Fibroblast of skin of back (primary cell): ENCODE results near the gene BTAF1. TPM values are rescaled to one million over a fixed set of nuclear protein-coding genes. Genes with fewer than 3 reads are reported as not detected.
"Not testable (repeated sequence)": the region's sequence is repeated elsewhere in the genome, so short reads cannot be mapped to it uniquely, and the experiment has no call there.

Experiments used
- DNase-seq: peaks from one replicate; pipeline ENCODE4 v3.0.0-alpha.2; 2013
- polyA plus RNA-seq, 2 experiments: library from polyadenylated mRNA; unstranded; fragments of 120-200 nt; gene quantifications; one replicate each; pipeline ENCODE4 v1.2.1, GENCODE V29; 2013; ENCODE audit not compliant: insufficient read length in 2 of 2

Gene BTAF1
- 15.4 TPM for polyA plus RNA-seq (2013, experiment 1 of 2; ENCODE audit: insufficient read length)
- 16.6 TPM for polyA plus RNA-seq (2013, experiment 2 of 2; ENCODE audit: insufficient read length)

DNA sequence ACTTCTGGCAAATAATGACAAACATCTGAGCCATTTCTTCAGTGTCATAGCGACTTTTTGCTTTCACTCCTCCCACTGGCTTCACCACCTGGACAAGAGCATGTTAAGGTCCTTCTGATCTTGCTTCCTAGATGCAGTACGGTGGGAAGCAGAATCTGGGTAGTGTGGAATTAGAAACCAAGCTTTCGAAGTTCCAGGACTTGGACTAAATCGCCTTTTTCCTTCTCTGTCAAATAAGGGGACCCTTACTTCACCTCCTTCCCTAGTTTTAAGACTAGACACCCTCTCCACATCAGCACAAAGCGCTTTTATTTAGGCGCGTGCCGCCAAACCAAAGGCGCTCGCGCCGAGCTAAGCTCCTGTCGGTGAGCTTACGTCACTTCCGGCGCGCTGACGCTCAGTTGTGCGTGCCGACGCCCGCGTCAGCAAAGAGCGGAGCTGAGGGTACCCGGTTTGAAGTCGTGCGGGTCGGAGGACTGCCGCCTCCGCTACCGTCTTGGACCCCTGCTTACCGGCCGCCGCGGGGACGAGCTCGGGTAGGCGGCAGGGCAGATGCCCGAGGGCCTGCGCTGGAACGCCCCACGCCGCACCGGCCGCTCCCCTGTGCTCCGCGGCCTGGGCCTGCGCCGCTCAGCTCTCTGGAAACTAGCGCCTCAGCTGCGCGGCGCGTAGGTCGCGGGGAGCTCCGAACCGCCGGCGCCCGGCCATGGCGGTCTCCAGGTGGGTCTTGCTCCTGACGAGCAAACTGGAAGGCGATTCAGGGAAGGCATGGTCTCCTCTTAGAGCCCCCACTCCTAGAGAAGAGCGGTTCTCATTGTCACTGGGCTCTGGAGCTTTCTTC lies at the start of gene BTAF1:
BTAF1 (plus strand) TSS at position 400 of the 841 bp plus-strand sequence; CDS start at position 707, 307 bp downstream.
- peak; percentile 92 for DNase-seq

DNA sequence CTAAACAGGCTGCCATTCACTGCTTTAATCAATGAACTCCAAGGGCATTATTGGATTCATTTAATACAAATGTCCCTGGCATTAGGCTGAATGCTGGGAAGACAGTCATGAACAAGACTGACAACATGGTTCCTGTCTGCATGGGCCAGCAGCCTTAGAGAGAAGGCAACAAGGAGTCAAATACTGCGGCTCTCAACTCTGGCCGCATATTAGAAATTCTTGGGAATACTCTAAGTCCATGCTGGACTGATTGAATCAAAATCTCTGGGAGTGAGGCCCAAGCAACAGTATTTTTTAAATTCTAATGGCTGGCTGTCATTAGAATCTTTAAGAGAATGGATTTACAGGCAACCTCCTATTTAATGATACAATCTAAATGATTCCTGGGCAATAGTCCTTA lies 48.4 kb upstream of the BTAF1 start:
- no peak for DNase-seq

GRCh38 chr10:91875779-91876178 lies 47.8 kb upstream of the BTAF1 start:
- DNase-seq = no peak

DNA sequence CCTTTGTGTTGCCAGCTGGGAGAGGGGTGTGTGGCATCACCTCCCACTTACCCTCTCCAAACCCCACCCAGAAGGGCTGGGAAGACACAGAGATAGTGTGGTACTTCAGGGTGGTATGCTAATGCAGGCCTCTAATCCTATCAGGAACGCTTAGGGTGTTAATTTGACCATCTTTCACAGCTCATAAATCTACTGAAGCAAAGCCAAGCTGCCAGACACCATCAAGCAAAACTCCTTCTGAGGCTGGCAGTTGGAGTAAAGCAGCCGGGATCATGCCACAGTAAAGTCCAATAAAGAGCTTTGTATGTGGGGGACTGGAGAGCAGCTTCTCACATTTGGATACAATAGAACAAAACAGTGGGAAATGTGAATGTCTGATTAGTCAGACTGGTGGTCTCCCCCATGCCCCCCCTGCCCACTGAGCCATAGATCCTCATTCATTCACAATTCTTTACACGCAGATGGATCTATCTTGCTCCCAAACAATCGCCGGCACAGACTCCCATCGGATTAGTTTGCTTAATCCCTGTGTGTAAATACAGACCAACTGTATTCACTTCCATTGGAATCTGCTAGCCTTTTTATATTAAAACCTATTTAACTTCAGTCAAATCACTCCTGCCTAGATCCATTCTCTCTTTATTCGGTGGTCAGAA lies 43.9 kb upstream of the BTAF1 start:
- DNase-seq = no peak

DNA sequence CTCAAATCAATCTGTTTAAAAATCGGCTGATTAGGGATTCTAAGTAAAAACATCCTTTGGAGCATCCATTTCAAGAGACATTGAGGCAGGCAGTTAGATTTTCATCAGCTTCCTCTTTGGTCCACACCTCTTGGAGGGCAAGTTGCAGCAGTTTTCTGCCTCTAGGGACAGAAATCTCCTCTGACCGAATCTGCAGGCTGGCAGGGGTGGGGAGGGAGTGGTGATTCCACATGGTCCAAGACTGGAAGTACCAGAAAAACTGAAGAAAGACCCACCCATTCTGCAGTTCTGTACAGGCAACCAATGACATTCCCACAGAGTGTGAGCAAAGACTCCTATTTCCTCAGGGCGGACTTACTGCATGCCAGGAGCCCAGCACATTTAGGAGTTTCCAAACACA lies 43.3 kb upstream of the BTAF1 start:
- no peak for DNase-seq

- DNase-seq = peak; percentile 58
Observed at GRCh38 chr10:91883549-91884444, 39.8 kb upstream of the BTAF1 start.

DNA sequence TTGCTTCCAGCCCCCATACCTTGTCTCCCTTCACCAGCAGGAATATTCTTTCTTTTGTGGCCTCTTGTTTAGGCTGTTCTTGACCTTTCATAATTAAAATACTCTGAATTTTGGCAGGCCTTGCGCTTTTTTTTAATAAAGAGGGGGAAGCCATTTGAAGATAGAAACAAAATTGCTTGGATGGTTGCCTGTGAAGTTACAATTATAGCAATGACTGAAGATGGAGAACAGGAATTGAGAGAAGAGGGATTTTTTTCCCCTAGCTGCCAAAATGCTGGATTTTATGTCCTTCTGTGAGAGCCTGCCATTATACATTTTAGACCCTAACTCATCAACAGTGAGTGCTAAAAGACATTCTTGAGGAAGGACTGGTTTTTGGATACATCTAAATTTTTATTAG lies 39.0 kb upstream of the BTAF1 start:
- DNase-seq = no peak

GRCh38 chr10:91885362-91886079 lies 38.0 kb upstream of the BTAF1 start:
- no peak for DNase-seq

DNA sequence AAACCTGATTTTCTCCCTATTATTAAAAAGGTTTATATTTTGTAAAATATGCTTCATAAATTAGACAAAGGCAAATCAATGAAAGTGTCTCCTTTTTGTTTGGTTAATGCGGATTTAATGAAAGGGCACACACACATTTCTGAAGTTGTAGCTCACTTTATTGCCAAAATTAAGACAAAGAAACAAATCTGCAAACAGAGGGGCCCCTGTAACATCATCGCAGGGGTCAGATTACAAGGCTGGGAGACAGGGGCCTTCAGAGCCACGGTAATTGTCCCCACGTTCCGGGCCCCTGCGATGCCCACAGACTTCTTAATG lies 36.7 kb upstream of the BTAF1 start:
- no peak for DNase-seq

- peak; percentile 30 for DNase-seq
Observed at GRCh38 chr10:91887272-91888076, 36.1 kb upstream of the BTAF1 start.

- DNase-seq = no peak
Observed at GRCh38 chr10:91891125-91892001, 32.2 kb upstream of the BTAF1 start.

- DNase-seq = no peak
Observed at GRCh38 chr10:91893051-91893450, 30.5 kb upstream of the BTAF1 start.

DNA sequence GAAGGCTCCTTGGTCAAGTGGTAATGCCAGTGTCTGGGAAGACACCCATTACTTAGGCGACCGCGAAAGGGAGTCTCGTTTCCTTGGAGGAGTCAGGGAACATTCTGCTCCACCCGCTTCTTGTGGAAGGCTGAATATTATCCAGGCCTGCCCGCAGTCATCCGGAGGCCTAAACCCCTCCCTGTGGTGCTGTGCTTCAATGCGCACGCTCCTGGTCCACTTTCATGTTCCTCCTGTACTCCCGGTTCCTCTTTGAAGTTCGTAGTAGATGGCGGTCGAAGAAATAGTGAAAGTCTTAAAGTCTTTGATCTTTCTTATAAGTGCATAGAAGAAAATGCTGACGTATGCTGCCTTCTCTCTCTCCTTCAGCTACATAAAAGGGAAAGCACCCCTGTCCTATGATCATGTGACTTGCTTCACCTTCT lies 29.3 kb upstream of the BTAF1 start:
- not testable (repeated sequence) for DNase-seq

DNA sequence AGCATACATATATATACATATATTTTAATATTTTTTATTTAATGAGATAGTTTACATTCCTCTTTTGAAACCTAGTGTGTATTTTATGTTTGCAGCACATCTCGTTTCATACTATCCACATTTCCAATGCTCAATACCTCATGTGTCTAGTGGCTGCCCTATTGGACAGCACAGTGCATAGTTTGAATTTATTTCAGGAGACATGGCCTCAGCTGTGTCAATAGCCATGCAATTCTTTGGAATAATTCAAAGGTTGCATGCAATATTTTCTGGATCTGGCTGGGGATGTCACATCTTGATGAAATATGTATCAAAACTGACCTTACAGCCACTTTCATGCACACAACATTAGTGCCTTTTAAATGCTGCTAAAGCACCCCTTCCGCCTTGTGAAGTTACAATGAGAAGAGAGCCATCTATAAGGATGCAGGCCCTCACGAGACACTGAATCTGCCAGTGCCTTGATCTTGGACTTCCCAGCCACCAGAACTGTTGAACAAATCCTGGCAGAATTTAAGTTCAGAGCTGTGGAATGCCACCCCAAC lies 27.3 kb upstream of the BTAF1 start:
- DNase-seq = no peak

DNA sequence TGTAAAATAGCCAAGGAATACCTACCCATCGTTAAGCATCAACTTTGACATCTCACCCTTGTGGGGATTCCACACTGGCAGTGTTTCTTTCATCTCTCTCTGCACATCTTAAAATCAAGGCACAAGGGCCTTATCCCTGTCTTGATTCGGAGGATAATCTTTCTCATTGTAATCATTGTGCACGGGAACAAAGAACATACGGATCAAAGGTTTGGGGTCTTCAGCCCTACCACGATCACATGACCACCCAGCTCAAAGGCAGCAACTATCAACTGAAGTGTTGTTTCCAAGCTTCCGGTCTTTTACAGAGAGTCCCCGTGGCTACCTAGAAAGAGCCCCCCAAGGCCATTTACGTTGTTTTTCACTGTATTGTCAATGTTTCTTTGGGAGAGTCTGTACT lies 26.1 kb upstream of the BTAF1 start:
- no peak for DNase-seq

DNA sequence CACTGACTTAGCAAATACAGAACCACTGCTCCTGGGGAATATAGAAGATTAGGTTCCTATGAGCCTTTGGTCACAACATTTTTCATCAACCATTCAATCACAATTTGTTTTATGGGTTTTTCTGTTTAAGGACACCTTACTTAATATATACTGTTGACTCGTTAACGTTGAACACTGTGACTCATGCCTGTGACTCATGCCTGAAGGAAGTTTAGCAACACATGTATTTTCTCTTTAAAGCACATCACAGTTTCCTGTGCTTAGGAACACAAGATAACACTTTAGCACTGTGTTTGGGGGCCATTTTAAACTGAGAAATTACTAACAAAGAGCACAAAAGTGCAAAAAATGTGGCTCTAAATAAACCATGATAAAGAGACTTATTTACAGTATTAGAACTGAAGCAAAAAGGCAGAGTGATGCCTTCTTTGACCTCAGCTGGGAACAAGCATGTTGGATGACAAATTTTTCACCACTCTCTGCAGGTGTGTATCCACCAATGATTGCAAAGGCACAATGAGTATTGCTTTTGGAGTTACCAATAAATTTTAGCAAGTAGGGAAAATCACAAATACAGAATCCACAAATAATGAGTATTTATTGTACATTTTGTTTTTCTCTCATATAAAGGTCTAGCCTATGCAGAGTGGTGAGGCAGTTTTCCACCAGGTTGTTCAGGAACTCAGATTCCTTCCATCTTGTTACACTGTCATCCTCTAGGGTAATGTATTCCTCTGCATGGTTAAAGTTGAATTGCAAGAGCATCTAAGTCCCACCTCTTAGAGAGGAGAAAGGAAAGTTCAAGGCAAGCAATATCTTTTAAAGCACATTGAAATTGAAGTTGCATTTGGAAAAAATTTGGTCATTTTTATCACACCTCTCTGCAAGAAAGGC lies 21.5 kb upstream of the BTAF1 start:
- DNase-seq = peak; percentile 91

GRCh38 chr10:91907033-91907594 lies 16.5 kb upstream of the BTAF1 start:
- no peak for DNase-seq

- DNase-seq = no peak
Observed at GRCh38 chr10:91907914-91908336, 15.6 kb upstream of the BTAF1 start.
